Stimulated activated CD8-positive, alpha-beta memory T cell treated with anti-CD3 and anti-CD28 coated beads, Interleukin-7, amount 100 ng/mL, for 1 hour (primary cell): ENCODE measurements around the gene STXBP5.
"Not testable (repeated sequence)": the region's sequence is repeated elsewhere in the genome, so short reads cannot be mapped to it uniquely, and the experiment has no call there.

ENCODE experiments used
- DNase-seq, 2 donors: peaks; one replicate each; pipeline ENCODE4 v3.0.0-alpha.2; 2020; ENCODE audit warnings: low read depth in 2 of 2

Gene STXBP5

GRCh38 chr6:147297663-147298316 lies 93.6 kb downstream of the STXBP5 start:
- DNase-seq: no peak

DNA sequence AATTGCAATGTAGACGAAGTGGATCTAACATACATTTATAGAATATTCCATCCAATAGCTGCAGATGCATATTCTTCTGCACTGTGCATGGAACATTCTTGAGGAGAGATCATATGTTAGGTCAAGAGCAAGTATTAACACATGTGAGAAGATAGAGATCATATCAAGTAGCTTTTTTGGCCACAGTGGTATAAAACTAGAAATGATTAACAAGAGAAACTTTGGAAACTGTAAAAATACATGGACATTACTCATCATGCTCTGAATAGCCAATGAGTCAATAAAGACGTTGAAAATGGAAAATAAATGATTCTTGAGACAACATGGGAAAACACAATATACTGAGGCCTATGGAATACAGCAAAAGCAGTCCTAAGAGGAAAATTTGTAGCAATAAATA lies 94.2 kb downstream of the STXBP5 start:
- DNase-seq: no peak

DNA sequence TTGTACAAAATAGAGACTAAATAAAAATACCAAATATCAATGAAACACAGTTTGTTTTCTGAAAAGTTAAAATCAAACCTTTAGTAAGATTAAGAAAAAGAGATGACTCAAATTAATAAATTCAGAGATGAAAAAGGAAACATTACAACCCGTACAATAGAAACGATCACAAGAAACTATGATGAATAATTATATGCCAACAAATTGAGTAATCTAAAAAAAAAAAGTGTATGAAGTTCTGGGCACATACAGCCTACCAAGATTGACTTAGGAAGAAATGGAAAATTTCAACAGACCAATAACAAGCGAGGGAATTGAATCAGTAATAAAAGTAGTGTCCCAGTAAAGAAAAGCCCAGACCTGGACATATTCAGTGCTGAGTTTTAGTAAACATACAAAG lies 94.8 kb downstream of the STXBP5 start:
- DNase-seq: no peak

DNA sequence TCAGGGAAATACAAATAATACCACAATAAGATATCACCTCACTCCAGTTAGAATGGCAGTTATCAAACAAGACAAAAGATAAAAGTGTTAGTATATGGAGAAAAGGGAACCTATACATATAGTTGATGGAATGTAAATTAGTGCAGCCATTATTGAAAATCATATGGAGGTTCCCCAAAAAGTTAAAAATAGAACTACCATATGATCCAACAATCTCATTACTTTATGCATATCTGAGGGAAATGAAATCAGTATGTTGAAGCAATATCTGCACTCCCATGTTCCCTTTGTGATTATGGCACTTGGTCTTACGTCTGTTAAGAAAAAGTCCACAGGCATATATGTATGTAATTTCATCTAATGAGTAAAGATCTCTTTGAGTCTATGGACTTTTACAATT lies 96.9 kb downstream of the STXBP5 start:
- no peak for DNase-seq

DNA sequence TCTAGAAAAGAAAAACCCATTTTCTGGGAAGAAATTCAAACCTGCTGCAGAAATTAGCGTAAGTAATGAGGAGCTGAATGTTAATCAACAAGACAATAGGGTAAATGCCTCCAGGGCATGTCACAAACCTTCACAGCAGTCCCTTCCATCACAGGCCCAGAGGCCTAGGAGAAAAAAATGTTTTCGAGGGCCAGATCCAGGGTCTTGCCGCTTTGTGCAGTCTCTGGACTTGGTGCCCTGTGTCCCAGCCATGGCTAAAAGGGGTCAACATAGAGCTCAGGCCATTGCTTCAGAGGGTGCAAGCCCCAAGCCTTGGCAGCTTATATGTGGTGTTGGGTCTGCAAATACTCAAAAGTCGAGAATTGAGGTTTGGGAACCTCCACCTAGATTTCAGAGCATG lies 99.8 kb downstream of the STXBP5 start:
- DNase-seq: no peak

- no peak for DNase-seq
Measured at GRCh38 chr6:147310521-147310920, 106.3 kb downstream of the STXBP5 start.

- no peak for DNase-seq
Measured at GRCh38 chr6:147311218-147311617, 107.0 kb downstream of the STXBP5 start.

DNA sequence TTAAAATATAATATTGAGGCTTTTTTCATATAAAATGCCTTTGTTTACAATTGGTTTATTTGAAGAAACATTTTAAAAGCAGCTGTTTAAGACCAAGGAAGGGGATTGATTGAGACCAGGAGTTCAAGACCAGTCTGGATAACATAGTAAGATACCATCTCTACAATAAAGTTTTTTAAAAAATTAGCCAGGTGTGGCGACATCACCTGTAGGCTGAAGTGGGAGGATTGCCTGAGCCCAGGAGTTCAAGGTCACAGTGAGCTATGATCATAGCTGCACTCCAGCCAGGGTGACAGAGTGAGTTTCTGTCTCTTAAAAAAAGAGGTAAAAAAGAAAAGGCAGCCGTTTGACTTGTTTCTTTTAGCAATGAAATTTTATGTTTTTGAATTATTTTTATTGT lies 117.0 kb downstream of the STXBP5 start:
- DNase-seq: no peak

DNA sequence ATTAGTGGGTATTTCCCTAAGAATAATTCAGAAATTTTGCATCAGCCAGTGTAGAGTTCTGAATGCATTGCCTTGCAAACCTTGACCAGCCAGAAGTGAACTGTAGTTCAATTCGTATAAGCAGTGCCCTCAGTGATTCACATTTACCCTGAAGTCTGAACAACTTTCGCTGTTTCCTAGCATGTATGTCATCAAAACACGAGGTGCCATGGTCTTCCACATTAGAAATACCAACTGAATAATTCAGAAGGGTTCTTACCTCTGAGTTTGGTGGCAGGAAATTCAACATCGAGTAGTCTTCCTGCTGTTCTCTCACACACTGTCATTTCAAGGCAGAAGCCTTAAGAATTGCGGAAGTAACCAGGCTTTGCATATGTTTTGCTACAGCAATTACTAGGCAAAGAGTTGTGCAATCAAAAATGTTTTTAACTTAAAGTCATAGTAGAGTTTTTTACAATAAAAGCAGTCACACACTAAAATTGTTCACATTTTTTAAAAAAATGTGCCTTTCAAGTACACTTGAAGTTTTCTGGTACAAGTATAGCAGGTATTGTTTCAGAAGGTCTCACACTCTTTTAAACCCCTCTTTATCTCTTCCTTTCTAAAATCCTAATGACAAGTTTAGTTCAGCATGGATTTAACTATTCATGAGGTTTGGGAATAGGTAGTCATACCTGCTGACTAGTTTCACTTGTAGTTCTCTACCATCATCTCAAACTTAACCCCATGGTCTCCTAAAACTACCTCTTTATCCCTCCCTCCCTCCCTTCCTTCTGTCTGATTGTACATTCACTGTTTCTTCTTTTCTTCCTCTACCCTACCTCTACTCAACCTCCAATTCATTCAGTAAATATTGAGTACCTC lies 118.3 kb downstream of the STXBP5 start:
- DNase-seq: no peak

- DNase-seq: no peak
Measured at GRCh38 chr6:147325557-147325956, 121.3 kb downstream of the STXBP5 start.

- DNase-seq: no peak
Measured at GRCh38 chr6:147331401-147331800, 127.2 kb downstream of the STXBP5 start.

DNA sequence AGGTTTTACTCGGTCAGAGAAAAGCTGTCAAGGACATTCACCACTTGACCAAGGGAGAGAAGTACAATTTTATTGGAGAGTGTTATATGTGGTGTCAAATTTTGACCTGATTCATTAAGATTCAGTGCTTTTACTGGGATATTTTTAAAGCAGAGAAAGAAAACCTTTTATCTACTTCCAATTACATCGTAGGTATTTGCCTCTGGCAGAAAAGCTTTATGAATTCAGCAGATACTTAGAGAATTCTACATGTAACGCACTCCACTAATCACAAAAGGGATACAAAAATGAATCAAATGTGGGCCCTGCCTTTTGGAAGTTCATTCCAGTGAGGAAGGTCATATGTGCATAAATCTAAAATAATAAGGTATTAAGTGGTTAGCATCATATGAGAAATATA lies 133.7 kb downstream of the STXBP5 start:
- no peak for DNase-seq

- DNase-seq: no peak
Measured at GRCh38 chr6:147341486-147341885, 137.3 kb downstream of the STXBP5 start.

DNA sequence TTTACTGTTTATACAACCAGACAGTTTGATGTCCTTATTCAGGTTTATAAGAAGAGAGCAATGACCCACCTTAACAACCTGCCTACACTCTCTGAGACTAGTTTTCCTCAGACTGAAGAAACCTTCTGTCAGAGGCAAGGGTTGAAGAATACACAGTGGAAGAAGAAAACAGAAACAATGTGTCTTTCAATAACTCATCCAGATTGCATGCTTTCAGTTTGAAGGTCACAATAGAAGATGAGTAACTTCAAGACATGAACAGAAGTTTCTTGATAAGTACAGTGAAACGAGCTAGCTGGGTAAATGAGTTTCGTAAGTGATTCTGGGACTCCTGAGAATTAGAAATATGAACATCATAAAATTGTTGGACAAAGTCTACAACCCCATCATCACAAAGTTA lies 141.7 kb downstream of the STXBP5 start:
- DNase-seq: no peak

GRCh38 chr6:147347179-147347881 lies 143.1 kb downstream of the STXBP5 start:
- DNase-seq: no peak

DNA sequence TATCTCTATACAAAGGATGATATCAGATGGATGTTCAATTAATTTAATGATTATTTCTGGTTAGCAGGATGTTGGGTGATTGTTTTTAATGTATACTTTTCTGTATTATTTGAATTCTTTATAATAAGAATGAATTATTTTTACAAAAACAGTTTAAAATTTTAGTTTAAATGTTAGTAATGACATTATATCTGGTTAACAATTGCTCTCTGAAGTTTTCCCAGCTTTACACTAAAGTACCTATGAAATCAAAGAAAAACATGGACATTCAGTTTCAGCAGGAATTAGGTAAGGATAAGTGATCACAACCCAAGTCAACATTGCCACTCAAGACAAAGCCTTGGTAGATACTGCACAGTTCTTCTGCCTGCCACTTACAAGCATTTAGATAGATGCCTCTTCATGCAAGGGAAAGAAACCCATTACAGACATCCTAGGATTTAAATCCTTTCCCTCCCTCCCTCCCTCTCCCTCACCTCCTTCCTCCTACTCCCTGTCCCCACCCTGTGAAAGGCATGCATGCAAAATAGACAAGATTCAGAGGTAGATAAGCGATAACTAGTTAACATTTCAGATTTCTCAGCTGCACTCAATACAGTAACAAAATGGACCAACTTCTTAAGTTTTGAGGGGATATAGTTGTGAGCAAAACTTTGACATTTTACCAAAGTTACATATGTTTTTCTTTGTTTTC lies 143.8 kb downstream of the STXBP5 start:
- DNase-seq: no peak

GRCh38 chr6:147361311-147361981 lies 157.2 kb downstream of the STXBP5 start:
- DNase-seq: no peak

- DNase-seq: no peak
Measured at GRCh38 chr6:147366290-147366689, 162.1 kb downstream of the STXBP5 start.

DNA sequence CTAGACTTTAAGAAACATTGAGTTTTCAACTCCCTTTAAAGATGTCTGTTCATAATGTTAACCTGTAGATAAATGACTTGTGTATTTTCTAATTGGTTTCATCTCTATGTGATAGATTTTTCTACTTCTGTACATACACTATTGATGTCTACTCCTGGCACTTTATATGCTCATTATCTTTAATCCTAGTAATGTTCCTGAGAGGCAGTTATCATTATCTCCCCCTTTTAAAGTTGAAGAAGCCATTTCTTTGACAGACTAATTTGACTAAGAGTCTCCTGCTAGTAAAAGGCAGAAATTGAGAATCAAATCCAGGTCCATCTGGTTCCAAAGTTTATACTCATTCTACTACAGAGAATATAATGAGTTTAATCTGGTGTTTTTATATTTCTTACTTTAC lies 167.1 kb downstream of the STXBP5 start:
- DNase-seq: no peak

DNA sequence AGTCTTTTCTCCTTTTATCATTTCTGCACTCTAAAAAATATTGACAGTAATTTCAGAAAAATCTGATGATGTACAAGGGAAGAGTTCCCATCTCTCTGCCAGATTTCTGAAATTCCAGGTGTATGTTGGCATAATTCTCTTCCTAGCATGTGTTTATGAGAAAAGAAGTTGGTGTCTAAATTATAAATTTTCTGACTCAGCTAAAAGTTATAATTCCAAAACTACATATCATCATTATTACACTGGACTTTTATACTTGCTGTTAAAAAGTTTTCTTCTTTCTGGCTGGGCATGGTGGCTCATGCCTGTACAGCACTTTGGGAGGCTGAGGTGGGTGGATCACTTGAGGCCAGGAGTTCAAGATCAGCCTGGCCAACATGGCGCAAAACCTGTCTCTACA lies 168.6 kb downstream of the STXBP5 start:
- DNase-seq: no peak

DNA sequence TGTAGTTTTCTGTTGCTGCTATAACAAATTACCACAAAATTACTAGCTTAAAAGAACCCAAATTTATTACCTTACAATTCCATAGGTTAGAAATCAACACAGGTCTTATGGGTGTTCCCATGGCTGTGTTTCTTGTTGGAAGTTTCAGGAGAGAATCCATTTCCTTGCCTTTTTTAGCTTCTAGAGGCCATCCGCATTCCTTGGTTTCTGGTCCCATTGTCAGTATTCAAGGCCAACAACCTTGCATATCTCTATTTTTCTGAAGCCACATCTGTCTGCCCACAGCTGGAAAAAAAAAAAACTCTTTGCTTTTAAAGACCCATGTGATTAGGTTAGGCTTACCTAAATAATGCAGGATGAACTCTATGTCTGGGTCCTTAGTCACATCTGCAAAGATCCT lies 174.6 kb downstream of the STXBP5 start:
- DNase-seq: no peak

DNA sequence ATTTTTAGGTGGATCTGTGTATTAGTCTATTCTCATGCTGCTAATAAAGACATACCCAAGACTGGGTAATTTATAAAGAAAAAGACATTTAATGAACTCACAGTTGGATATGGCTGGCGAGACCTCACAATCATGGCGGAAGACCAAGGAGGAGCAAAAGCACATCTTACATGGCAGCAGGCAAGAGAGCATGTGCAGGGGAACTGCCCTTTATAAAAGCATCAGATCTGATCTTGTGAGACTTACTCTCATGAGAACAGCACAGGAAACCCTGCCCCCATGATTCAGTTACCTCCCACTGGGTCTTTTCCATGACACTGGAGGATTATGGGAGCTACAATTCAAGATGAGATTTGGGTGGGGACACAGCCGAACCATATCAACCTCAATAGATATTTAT lies 176.6 kb downstream of the STXBP5 start:
- not testable (repeated sequence) for DNase-seq
